ENCODE data around the gene YARS1.

- TF ChIP-seq CTCF (IDR thresholded peaks at IDR 0.05) (no peak), FOSB (CRISPR knock-in tag; IDR thresholded peaks at IDR 0.05) (no peak), ZNF302 (CRISPR knock-in tag; IDR thresholded peaks at IDR 0.05) (no peak), HEYL (CRISPR knock-in tag; IDR thresholded peaks at IDR 0.05) (no peak)
Observed at GRCh38 chr1:32779242-32779641, 37.9 kb downstream of the YARS1 start.

All from A549 (cell line).